Tibial nerve (tissue), 4 donors: ENCODE data around the gene DOC2A. TPM values are rescaled to one million over a fixed set of nuclear protein-coding genes. Genes with fewer than 3 reads are reported as not detected.
A peak's percentile ranks its signal among the peaks of the same experiment; 100 is the strongest.

Source experiments
- DNase-seq, 2 donors: peaks; one replicate each; pipeline ENCODE4 v3.0.0-alpha.2; 2019; ENCODE audit warnings: low spot score in 2 of 2
- H3K27ac ChIP-seq, 4 donors: fragments of 200-600 bp; sonication (generic) in 3 of 4; one replicate each; pipeline ENCODE4 v1.5.1; 2017 to 2019; ENCODE audit warnings: mild to moderate bottlenecking in 1 of 4
- H3K27me3 ChIP-seq, 2 donors: fragments of 200-600 bp; sonication (generic) in 1 of 2; one replicate each; pipeline versions ENCODE4 v1.5.1 to v1.6.0; 2017 to 2019
- H3K36me3 ChIP-seq, 3 donors: fragments of 200-600 bp; sonication (generic); one replicate each; pipeline ENCODE4 v1.5.1; 2018 to 2019
- H3K4me1 ChIP-seq, 4 donors: fragments of 200-600 bp; sonication (generic) in 3 of 4; one replicate each; pipeline ENCODE4 v1.5.1; 2017 to 2019
- H3K4me3 ChIP-seq, 4 donors: fragments of 200-600 bp; sonication (generic) in 3 of 4; one replicate each; pipeline ENCODE4 v1.5.1; 2017 to 2019; ENCODE audit warnings: mild to moderate bottlenecking in 1 of 4, moderate library complexity in 1 of 4
- H3K9me3 ChIP-seq, 4 donors: fragments of 200-600 bp; sonication (generic) in 3 of 4; one replicate each; pipeline ENCODE4 v1.5.1; 2017 to 2019
- CTCF ChIP-seq, 5 experiments: fragments of 200-600 bp in 3 of 5; fragments of 450-650 bp in 2 of 5; sonication (generic) in 3 of 5; IDR thresholded peaks; one replicate each; pipeline ENCODE4 v1.5.1; 2016 to 2019; ENCODE audit warnings: antibody characterized with exemption in 5 of 5, mild to moderate bottlenecking in 3 of 5, moderate library complexity in 2 of 5
- EP300 ChIP-seq, 2 donors: sonication (generic); formaldehyde crosslinking; IDR thresholded peaks; one replicate each; pipeline ENCODE4 v1.6.1; 2017; ENCODE audit warnings: antibody characterized with exemption in 2 of 2, mild to moderate bottlenecking in 1 of 2
- POLR2A ChIP-seq, 2 donors: fragments of 450-650 bp; IDR thresholded peaks; one replicate each; pipeline ENCODE4 v1.6.1; 2017; ENCODE audit warnings: antibody characterized with exemption in 2 of 2, mild to moderate bottlenecking in 2 of 2, moderate library complexity in 2 of 2
- WGBS, 2 donors: methylation state at CpG; one replicate each; pipeline ENCODE4 v1.1.5; 2018; 5-methylcytosine and 5-hydroxymethylcytosine counted together
- total RNA-seq, 4 donors: library from RNA; depleted of rRNA; stranded (reverse); fragments of >200 nt; gene quantifications; one replicate each; pipeline ENCODE4 v1.1.0, GENCODE V29; 2016

DOC2A gene
- total RNA-seq, 4 donors from 2014 or later = 0.44 to 4.2 (median 1.7) TPM

DNA sequence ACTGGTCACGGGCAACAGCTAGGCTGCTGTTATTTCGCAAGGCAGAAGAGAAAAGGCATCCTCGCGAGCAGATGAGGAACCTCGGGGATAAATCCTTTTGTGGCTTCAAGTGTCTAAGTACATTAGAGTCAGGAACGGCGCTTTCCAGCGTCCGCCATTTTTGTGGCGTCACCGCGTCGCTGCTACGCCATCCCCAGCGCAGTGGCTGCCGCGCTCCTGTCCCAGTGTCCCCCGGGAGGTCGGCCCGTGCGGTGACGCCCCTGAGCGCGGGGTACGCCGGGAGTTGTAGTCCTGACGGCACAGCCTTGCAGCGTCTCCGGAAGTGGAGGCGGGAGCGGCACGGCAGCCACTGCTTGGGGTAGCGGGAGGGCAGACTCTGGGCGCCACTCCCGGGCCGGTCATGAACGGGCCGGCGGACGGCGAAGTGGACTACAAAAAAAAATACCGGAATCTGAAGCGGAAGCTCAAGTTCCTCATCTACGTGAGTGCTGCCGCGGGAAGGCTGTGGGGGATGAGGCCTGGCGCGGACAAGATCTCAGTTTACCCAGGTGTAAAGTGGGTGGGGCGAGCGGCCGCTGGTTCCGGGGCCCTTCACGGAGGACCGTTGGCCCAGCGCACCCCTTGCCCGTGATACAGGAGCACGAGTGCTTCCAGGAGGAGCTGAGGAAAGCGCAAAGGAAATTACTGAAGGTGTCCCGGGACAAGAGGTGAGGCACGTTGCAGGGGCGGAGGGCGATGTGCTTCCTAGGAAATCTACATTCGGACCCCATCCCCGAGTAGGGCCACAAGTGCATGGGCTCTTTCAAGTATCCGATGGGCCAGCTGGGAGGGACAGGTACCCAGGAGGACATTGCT, 14.7 kb downstream of the DOC2A start, which contains the start of gene INO80E:
TSS of gene INO80E (plus strand) at position 331 of the 855 bp plus-strand sequence. CDS start at position 401, 70 bp downstream.
- 0% methylated on average over 56 to 65 of the region's 65 CpGs for WGBS, 2 donors
- Histone ChIP-seq H3K9me3 (no peaks in the 10 kb centered on the region), H3K27ac (peak within 1 kb of the TSS; percentile 94 to 100 (median 96)), H3K36me3 (peaks cover 6 to 64% (median 6%) of the 10 kb centered on the region in 3 donors), H3K27me3 (no peaks in the 10 kb centered on the region), H3K4me1 (peaks cover 0 to 30% (median 13%) of the 10 kb centered on the region in 4 donors), H3K4me3 (peak within 1 kb of the TSS; percentile 78 to 97 (median 82))
- peak; percentile 94 to 96 for DNase-seq
- peak in 1 of 5 experiments; percentile 46 for TF ChIP-seq CTCF (IDR thresholded peaks at IDR 0.05)
- TF ChIP-seq POLR2A (IDR thresholded peaks at IDR 0.05) = peak; percentile 22 to 61
- TF ChIP-seq EP300 (IDR thresholded peaks at IDR 0.05) = peak in 1 of 2 donors; percentile 92

GRCh38 chr16:29995324-29995910, 15.4 kb downstream of the DOC2A start, which contains the start of gene HIRIP3:
Gene HIRIP3 (minus strand): TSS chr16:29995617. CDS start chr16:29995605, 12 bp downstream.
- H3K36me3 ChIP-seq = peaks cover 6 to 64% (median 13%) of the 10 kb centered on the region in 3 donors
- TF ChIP-seq EP300 (IDR thresholded peaks at IDR 0.05) (peak in 1 of 2 donors; percentile 78), POLR2A (IDR thresholded peaks at IDR 0.05) (no peak)
- peaks cover 0 to 30% (median 13%) of the 10 kb centered on the region in 4 donors for H3K4me1 ChIP-seq
- no peaks in the 10 kb centered on the region for H3K27me3 ChIP-seq
- peak within 1 kb of the TSS; percentile 78 to 97 (median 82) for H3K4me3 ChIP-seq
- H3K9me3 ChIP-seq = no peaks in the 10 kb centered on the region
- DNase-seq = peak; percentile 68 to 74
- peak within 1 kb of the TSS; percentile 94 to 100 (median 96) for H3K27ac ChIP-seq
- WGBS, 2 donors = 0 to 1% methylated on average over 46 to 51 of the region's 53 CpGs

DNA sequence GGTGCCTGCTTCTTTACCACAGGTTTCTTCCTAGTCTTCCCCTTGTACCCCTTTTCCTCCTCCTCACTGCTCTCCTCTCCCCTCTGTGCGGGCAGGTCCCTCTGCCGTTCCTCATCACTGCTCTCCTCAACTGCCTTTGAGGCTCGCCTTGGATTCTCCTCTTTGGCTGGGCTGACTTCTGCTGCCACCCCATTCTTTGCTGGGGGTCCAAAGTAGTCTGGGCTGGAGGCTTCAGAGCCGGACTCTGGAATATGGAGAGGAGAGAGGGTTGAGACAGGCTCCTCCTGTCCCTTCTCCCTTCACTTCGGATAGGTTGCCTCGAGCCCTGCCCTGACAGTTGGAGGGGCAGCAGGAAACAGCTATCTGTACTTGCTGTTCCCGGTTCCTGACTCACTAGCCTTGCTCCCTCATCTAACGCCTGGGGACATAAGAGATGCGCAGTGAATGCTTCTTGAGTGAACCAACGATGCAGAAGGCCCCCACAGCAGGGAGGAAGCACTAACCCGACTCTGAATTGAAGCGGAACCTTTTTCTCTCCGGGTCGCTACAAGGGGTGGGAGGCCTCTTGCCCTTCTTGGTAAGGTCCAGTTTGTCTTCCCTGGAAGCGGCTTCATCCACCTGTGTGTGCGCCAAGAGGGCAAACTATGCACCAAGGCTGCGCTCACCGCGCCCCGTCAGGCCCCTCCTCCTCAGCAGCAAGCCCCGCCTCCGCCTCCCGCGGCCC, 16.1 kb downstream of the DOC2A start:
- Histone ChIP-seq H3K9me3 (no peaks in the 10 kb centered on the region), H3K27me3 (no peaks in the 10 kb centered on the region), H3K27ac (peak overlapping the region; percentile 94 to 100 (median 96)), H3K36me3 (peaks cover 6 to 65% (median 14%) of the 10 kb centered on the region in 3 donors), H3K4me3 (peak overlapping the region; percentile 78 to 97 (median 82)), H3K4me1 (peaks cover 0 to 30% (median 13%) of the 10 kb centered on the region in 4 donors)
- WGBS, 2 donors = 7 to 9% methylated on average over 16 to 24 of the region's 24 CpGs
- TF ChIP-seq POLR2A (IDR thresholded peaks at IDR 0.05) (no peak), EP300 (IDR thresholded peaks at IDR 0.05) (no peak), CTCF (IDR thresholded peaks at IDR 0.05) (no peak)
- peak in 1 of 2 donors; percentile 39 for DNase-seq

DNA sequence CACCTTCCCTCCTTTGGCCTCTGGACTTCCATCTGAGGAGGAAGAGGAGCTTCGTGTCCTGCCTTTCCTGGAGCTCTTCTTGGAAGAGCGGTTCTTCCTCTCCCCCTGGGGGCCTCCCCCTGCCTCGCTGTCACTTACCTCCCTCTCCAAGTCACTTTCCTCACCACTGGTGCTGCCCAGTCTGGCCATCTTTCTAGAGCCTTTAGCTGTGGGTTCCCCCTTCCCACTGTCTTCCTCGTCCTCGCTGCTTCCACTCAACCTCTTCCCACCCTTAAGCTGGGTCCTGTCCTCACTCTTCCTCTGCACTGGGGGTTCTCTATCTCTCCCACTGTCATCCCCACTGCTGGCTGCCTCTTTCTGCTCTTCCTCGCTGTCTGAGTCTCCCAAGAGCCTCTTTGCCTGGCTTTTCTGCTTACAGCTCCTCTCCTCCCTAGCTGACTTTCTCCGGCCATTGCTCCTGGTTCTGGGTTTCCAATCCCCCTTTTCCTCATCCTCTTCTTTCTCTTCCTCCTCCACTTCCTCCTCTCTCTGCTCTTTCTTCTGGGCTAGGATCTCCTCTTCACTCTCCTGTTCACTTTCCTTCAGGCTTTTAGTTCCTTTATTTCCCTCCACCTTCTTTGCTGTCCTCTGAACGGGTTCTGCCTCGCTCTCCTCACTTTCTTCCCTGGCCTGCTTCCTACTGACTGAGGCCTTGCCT, 16.8 kb downstream of the DOC2A start:
- Histone ChIP-seq H3K27ac (peak overlapping the region in 2 of 4 donors; percentile 8 to 100), H3K27me3 (no peaks in the 10 kb centered on the region), H3K36me3 (peaks cover 9 to 65% (median 14%) of the 10 kb centered on the region in 3 donors), H3K9me3 (no peaks in the 10 kb centered on the region), H3K4me1 (peaks cover 0 to 30% (median 13%) of the 10 kb centered on the region in 4 donors), H3K4me3 (peak overlapping the region in 1 of 4 donors; percentile 79)
- TF ChIP-seq EP300 (IDR thresholded peaks at IDR 0.05) (no peak), CTCF (IDR thresholded peaks at IDR 0.05) (no peak), POLR2A (IDR thresholded peaks at IDR 0.05) (no peak)
- DNase-seq = no peak
- WGBS, 2 donors = 82 to 83% methylated on average over 9 of the region's 9 CpGs
